Uterus (tissue), 4 donors: Measurements from ENCODE around the gene RPL7L1. TPM values are rescaled to one million over a fixed set of nuclear protein-coding genes. Genes with fewer than 3 reads are reported as not detected.

Experiments
- DNase-seq, 2 donors: peaks; one replicate each; pipeline ENCODE4 v3.0.0-alpha.2; 2019 to 2020
- H3K27ac ChIP-seq, 2 donors: fragments of 200-600 bp; sonication (generic); 1 replicate in 1 of 2; 2 replicates in 1 of 2; pipeline ENCODE4 v1.5.1; 2016 to 2018
- H3K27me3 ChIP-seq, 2 donors: fragments of 200-600 bp; sonication (generic); one replicate each; pipeline ENCODE4 v1.5.1; 2018 to 2019; ENCODE audit warnings: control low read depth in 1 of 2
- H3K36me3 ChIP-seq, 2 donors: fragments of 200-600 bp; sonication (generic); one replicate each; pipeline ENCODE4 v1.5.1; 2019; ENCODE audit warnings: control low read depth in 1 of 2
- H3K4me1 ChIP-seq, 2 donors: fragments of 200-600 bp; sonication (generic); one replicate each; pipeline ENCODE4 v1.5.1; 2018 to 2019; ENCODE audit warnings: control low read depth in 1 of 2
- H3K4me3 ChIP-seq, 2 donors: fragments of 200-600 bp; sonication (generic); 1 replicate in 1 of 2; 2 replicates in 1 of 2; pipeline ENCODE4 v1.5.1; 2018 to 2019; ENCODE audit warnings: mild to moderate bottlenecking in 1 of 2
- H3K9me3 ChIP-seq, 2 donors: fragments of 200-600 bp; sonication (generic); one replicate each; pipeline ENCODE4 v1.5.1; 2019; ENCODE audit warnings: control low read depth in 1 of 2
- POLR2A ChIP-seq, 2 donors: fragments of 450-650 bp; IDR thresholded peaks; one replicate each; pipeline ENCODE4 v1.6.1; 2016; ENCODE audit warnings: antibody characterized with exemption in 2 of 2, mild to moderate bottlenecking in 1 of 2, moderate library complexity in 1 of 2
- intact Hi-C: fragments of 100-400 bp; cut with DNase I; formaldehyde crosslinking; loops from one replicate; pipeline ENCODE4 v1.15.1; 2023; ENCODE audit warnings: low total_unique reads
- total RNA-seq, 4 donors: library from RNA; depleted of rRNA in 3 of 4; stranded (reverse); fragments of >200 nt in 3 of 4; gene quantifications; one replicate each; pipeline versions ENCODE4 v1.1.0 to v1.2.4, GENCODE V29; 2014 to 2023
- TF ChIP-seq, protein P1 (sequence below), 4 experiments: fragments of 200-600 bp in 2 of 4; fragments of 450-650 bp in 2 of 4; sonication (generic) in 2 of 4; IDR thresholded peaks; one replicate each; pipeline ENCODE4 v1.5.1; 2016 to 2019; ENCODE audit warnings: antibody characterized with exemption in 4 of 4, mild to moderate bottlenecking in 2 of 4, moderate library complexity in 1 of 4
- donor health status: DM: yes; HTN: yes; CAD: no.

Gene RPL7L1
- total RNA-seq, 4 donors from 2014 or later, result 62.9 to 123 (median 82.1) TPM

DNA sequence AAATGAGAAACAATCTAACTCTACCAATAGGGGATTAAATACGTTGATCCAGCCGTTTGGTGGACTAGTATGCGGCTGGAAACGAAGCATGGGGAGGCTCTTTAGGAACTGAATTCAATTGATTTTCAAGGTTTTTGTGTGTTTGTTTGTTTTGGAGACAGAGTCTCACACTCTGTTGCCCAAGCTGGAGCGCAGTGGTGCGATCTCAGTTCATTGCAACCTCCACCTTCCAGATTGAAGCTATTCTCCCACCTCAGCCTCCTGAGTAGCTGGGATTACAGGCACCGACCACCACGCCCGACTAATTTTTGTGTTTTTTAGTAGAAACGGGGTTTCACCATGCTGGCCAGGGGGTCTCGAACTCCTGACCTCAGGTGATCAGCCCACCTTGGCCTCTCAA, 57.0 kb downstream of the RPL7L1 start:
- TF ChIP-seq, protein P1, sequence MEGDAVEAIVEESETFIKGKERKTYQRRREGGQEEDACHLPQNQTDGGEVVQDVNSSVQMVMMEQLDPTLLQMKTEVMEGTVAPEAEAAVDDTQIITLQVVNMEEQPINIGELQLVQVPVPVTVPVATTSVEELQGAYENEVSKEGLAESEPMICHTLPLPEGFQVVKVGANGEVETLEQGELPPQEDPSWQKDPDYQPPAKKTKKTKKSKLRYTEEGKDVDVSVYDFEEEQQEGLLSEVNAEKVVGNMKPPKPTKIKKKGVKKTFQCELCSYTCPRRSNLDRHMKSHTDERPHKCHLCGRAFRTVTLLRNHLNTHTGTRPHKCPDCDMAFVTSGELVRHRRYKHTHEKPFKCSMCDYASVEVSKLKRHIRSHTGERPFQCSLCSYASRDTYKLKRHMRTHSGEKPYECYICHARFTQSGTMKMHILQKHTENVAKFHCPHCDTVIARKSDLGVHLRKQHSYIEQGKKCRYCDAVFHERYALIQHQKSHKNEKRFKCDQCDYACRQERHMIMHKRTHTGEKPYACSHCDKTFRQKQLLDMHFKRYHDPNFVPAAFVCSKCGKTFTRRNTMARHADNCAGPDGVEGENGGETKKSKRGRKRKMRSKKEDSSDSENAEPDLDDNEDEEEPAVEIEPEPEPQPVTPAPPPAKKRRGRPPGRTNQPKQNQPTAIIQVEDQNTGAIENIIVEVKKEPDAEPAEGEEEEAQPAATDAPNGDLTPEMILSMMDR (IDR thresholded peaks at IDR 0.05), result no peak
- TF ChIP-seq POLR2A (IDR thresholded peaks at IDR 0.05), result no peak
- no peaks in the 10 kb centered on the region for H3K9me3 ChIP-seq
- DNase-seq, result no peak
- intact Hi-C loops, result no loop called here
- H3K27ac ChIP-seq, result no peak overlapping the region
- no peaks in the 10 kb centered on the region for H3K36me3 ChIP-seq
- no peaks in the 10 kb centered on the region for H3K27me3 ChIP-seq
- H3K4me3 ChIP-seq, result no peak overlapping the region
- no peaks in the 10 kb centered on the region for H3K4me1 ChIP-seq

DNA sequence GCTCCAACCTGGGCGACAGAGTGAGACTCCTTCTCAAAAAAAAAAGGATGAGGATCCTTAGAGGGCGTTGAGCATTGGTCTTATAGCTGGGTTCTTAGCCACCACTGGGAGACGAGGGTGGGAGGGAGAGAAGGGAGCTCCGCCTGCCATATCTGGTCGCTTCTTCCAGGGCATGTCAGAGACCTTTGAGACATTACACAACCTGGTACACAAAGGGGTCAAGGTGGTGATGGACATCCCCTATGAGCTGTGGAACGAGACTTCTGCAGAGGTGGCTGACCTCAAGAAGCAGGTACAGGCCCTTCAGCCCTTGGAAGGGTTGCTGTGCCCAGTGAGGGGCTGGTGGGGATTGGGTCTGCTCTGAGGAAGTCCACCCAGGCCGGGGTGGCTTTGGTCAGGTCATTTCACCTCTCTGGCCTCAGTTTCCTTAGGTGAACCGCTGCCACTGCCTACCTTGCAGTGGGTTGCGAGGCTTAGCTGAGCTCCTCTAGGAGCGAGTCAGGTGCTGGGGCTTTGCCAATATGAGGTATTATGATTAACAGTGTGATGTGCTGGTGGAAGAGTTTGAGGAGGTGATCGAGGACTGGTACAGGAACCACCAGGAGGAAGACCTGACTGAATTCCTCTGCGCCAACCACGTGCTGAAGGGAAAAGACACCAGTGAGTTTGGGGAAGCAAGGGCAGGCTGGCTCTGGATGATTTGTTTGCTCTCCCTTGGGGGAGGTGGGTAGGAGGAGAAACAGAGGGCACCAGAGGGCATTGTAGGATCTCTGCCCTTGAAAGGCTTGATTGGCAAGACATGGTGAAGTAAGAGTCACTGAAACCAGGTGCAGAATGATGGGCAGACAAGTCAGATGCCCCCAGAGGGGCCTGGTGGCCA, 58.4 kb downstream of the RPL7L1 start:
- Histone ChIP-seq H3K27ac (no peak overlapping the region), H3K4me3 (no peak overlapping the region), H3K4me1 (no peaks in the 10 kb centered on the region), H3K27me3 (no peaks in the 10 kb centered on the region), H3K36me3 (no peaks in the 10 kb centered on the region), H3K9me3 (no peaks in the 10 kb centered on the region)
- intact Hi-C loops, result no loop called here
- DNase-seq, result no peak
- no peak for TF ChIP-seq POLR2A (IDR thresholded peaks at IDR 0.05)
- TF ChIP-seq, protein P1 (IDR thresholded peaks at IDR 0.05), result no peak

DNA sequence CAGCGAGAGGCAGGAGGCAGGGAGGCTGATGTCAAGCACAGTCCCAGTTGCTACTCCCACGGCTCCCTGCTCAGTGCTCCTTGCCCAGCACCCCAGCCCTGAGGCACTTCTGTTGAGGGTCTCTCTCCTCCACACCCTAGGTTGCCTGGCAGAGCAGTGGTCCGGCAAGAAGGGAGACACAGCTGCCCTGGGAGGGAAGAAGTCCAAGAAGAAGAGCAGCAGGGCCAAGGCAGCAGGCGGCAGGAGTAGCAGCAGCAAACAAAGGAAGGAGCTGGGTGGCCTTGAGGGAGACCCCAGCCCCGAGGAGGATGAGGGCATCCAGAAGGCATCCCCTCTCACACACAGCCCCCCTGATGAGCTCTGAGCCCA, 59.0 kb downstream of the RPL7L1 start:
- Histone ChIP-seq H3K36me3 (no peaks in the 10 kb centered on the region), H3K9me3 (no peaks in the 10 kb centered on the region), H3K4me1 (no peaks in the 10 kb centered on the region), H3K27me3 (no peaks in the 10 kb centered on the region), H3K4me3 (no peak overlapping the region), H3K27ac (no peak overlapping the region)
- TF ChIP-seq, protein P1 (IDR thresholded peaks at IDR 0.05), result no peak
- no peak for TF ChIP-seq POLR2A (IDR thresholded peaks at IDR 0.05)
- intact Hi-C loops, result no loop called here
- DNase-seq, result no peak

DNA sequence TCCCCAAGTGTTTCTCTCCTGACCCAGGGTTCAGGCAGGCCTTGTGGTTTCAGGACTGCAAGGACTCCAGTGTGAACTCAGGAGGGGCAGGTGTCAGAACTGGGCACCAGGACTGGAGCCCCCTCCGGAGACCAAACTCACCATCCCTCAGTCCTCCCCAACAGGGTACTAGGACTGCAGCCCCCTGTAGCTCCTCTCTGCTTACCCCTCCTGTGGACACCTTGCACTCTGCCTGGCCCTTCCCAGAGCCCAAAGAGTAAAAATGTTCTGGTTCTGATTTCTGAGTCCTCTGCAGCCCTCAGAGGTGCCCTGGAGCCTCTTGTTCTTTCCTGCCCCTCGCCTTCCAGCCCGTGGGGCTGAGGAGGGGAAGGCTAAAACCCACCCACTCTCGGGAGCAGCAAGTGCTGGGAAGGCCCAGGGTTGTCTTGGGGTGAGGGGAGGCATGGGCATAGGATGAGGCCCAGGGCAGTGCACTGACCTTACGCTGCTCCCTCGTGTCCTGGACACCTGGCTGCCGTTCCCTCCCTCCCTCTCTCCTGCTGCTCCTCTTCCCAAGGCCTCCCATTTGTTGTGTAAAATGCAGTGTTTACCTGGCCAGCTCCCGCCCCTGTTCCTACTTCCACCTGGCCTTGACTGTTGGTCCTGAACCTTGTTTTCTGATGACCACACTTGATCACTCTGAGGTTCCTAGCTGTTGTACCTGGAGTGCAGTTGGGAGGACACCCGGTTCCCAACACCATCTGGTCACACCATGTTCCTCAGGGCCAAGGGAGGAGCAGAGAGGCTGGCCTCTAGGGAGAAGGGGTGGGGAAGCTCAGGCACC, 59.8 kb downstream of the RPL7L1 start:
- no peaks in the 10 kb centered on the region for H3K9me3 ChIP-seq
- no peak for DNase-seq
- H3K4me3 ChIP-seq, result no peak overlapping the region
- H3K27me3 ChIP-seq, result no peaks in the 10 kb centered on the region
- TF ChIP-seq, protein P1 (IDR thresholded peaks at IDR 0.05), result no peak
- TF ChIP-seq POLR2A (IDR thresholded peaks at IDR 0.05), result no peak
- H3K36me3 ChIP-seq, result no peaks in the 10 kb centered on the region
- no peak overlapping the region for H3K27ac ChIP-seq
- H3K4me1 ChIP-seq, result no peaks in the 10 kb centered on the region
- intact Hi-C loops, result no loop called here

Other genes with a start within 250 kb of the RPL7L1 start
- 1 to 10 TPM in 3 of 4 donors, not detected in 1; 2.0 to 7.0 (median 5.8) TPM for gene PRPH2, start 157.0 kb upstream of the RPL7L1 start, total RNA-seq
- gene TBCC, start 133.5 kb upstream of the RPL7L1 start, total RNA-seq, result 10 to 100 TPM in 3 of 4 donors, 1 to 10 TPM in 1; 7.9 to 48.7 (median 14.6) TPM
- gene BICRAL, start 97.6 kb upstream of the RPL7L1 start, total RNA-seq, result 10 to 100 TPM in 3 of 4 donors, 1 to 10 TPM in 1; 7.4 to 35.3 (median 18.2) TPM
- 1 to 10 TPM in 1 of 4 donors, not detected in 3; 2.0 TPM for gene PTCRA, start 36.4 kb downstream of the RPL7L1 start, total RNA-seq
- 100 to 1,000 TPM in 1 of 4 donors, 10 to 100 TPM in 3; 23.2 to 130 (median 39.1) TPM for gene CNPY3, start 49.9 kb downstream of the RPL7L1 start, total RNA-seq
- 1 to 10 TPM in 1 of 4 donors, not detected in 3; 1.7 TPM for gene GNMT, start 81.1 kb downstream of the RPL7L1 start, total RNA-seq
- gene PEX6, start 99.6 kb downstream of the RPL7L1 start, total RNA-seq, result 10 to 100 TPM; 19.2 to 38.2 (median 23.1) TPM
- 10 to 100 TPM; 28.7 to 43.8 (median 36.4) TPM for gene PPP2R5D, start 105.0 kb downstream of the RPL7L1 start, total RNA-seq
- 10 to 100 TPM; 39.1 to 81.7 (median 43.2) TPM for gene MEA1, start 134.3 kb downstream of the RPL7L1 start, total RNA-seq
- gene KLHDC3, start 134.6 kb downstream of the RPL7L1 start, total RNA-seq, result 100 to 1,000 TPM in 1 of 4 donors, 10 to 100 TPM in 3; 19.7 to 152 (median 56.8) TPM
- gene RRP36, start 142.0 kb downstream of the RPL7L1 start, total RNA-seq, result 10 to 100 TPM; 30.5 to 57.2 (median 45.9) TPM
- gene CUL7, start 174.2 kb downstream of the RPL7L1 start, total RNA-seq, result 10 to 100 TPM in 2 of 4 donors, 1 to 10 TPM in 2; 6.4 to 65.1 (median 18.9) TPM
- gene MRPL2, start 179.8 kb downstream of the RPL7L1 start, total RNA-seq, result 10 to 100 TPM; 14.4 to 44.4 (median 16.1) TPM
- gene KLC4, start 180.0 kb downstream of the RPL7L1 start, total RNA-seq, result 10 to 100 TPM in 3 of 4 donors, 1 to 10 TPM in 1; 2.8 to 30.6 (median 27.2) TPM
- 100 to 1,000 TPM in 3 of 4 donors, 10 to 100 TPM in 1; 53.8 to 247 (median 153) TPM for gene PTK7, start 196.7 kb downstream of the RPL7L1 start, total RNA-seq